Inferior parietal cortex (tissue), 1 donor: ENCODE measurements around the gene RIC1.
"Not testable (repeated sequence)": the region's sequence is repeated elsewhere in the genome, so short reads cannot be mapped to it uniquely, and the experiment has no call there.

Experiments
- DNase-seq: peaks from one replicate; pipeline ENCODE4 v3.0.0-alpha.2; 2016; ENCODE audit errors: extremely low spot score

The RIC1 gene

GRCh38 chr9:5786370-5787127 lies 157.6 kb downstream of the RIC1 start:
- no peak for DNase-seq

- no peak for DNase-seq
These were observed 158.3 kb downstream of the RIC1 start for GRCh38 chr9:5787220-5787619.

GRCh38 chr9:5787759-5788302 lies 158.9 kb downstream of the RIC1 start:
- DNase-seq, result no peak

GRCh38 chr9:5789489-5789888 lies 160.6 kb downstream of the RIC1 start:
- DNase-seq, result no peak

- no peak for DNase-seq
These were observed 162.0 kb downstream of the RIC1 start for GRCh38 chr9:5790923-5791322.

GRCh38 chr9:5791870-5792269 lies 163.0 kb downstream of the RIC1 start:
- no peak for DNase-seq

- no peak for DNase-seq
These were observed 164.9 kb downstream of the RIC1 start for GRCh38 chr9:5793812-5794211.

- no peak for DNase-seq
These were observed 167.4 kb downstream of the RIC1 start for GRCh38 chr9:5796298-5796697.

- no peak for DNase-seq
These were observed 169.7 kb downstream of the RIC1 start for GRCh38 chr9:5798581-5798980.

- peak; percentile 77 for DNase-seq
These were observed 170.4 kb downstream of the RIC1 start for GRCh38 chr9:5799314-5799713.

GRCh38 chr9:5800378-5800777 lies 171.5 kb downstream of the RIC1 start:
- not testable (repeated sequence) for DNase-seq

- DNase-seq, result no peak
These were observed 172.2 kb downstream of the RIC1 start for GRCh38 chr9:5800969-5801738.

- DNase-seq, result no peak
These were observed 172.8 kb downstream of the RIC1 start for GRCh38 chr9:5801739-5802113.

- no peak for DNase-seq
These were observed 176.6 kb downstream of the RIC1 start for GRCh38 chr9:5805478-5805877.

- no peak for DNase-seq
These were observed 182.8 kb downstream of the RIC1 start for GRCh38 chr9:5811751-5812150.

GRCh38 chr9:5813824-5814223 lies 184.9 kb downstream of the RIC1 start:
- DNase-seq, result no peak

- no peak for DNase-seq
These were observed 186.6 kb downstream of the RIC1 start for GRCh38 chr9:5815461-5815860.

GRCh38 chr9:5817862-5818261 lies 189.0 kb downstream of the RIC1 start:
- DNase-seq, result no peak

GRCh38 chr9:5818424-5819142 lies 189.7 kb downstream of the RIC1 start:
- DNase-seq, result no peak

- no peak for DNase-seq
These were observed 190.3 kb downstream of the RIC1 start for GRCh38 chr9:5819174-5819573.

GRCh38 chr9:5820425-5820824 lies 191.5 kb downstream of the RIC1 start:
- no peak for DNase-seq

- no peak for DNase-seq
These were observed 196.3 kb downstream of the RIC1 start for GRCh38 chr9:5825223-5825622.
